OCI-LY1 (cell line): ENCODE results near the gene MTUS2.

ENCODE experiments used
- H2AFZ ChIP-seq: fragments of 200-600 bp; sonication (generic), shearing (Covaris generic); 2 replicates; pipeline ENCODE4 v1.6.0; 2014; ENCODE audit warnings: antibody characterized with exemption, mild to moderate bottlenecking, low read length
- H3F3A ChIP-seq: fragments of 200-600 bp; sonication (generic), shearing (Covaris generic); 2 replicates; pipeline ENCODE4 v1.6.0; 2014; ENCODE audit warnings: mild to moderate bottlenecking, antibody characterized with exemption, low read length, moderate library complexity; ENCODE audit not compliant: insufficient read depth
- H3K27ac ChIP-seq: fragments of 200-600 bp; sonication (generic); 2 replicates; pipeline ENCODE4 v1.5.1; 2014; ENCODE audit warnings: low read length, mixed run types, mild to moderate bottlenecking, low read depth; ENCODE audit not compliant: poor library complexity, severe bottlenecking
- H3K27me3 ChIP-seq: fragments of 200-600 bp; sonication (generic); 2 replicates; pipeline ENCODE4 v1.6.0; 2014; ENCODE audit warnings: antibody characterized with exemption, mild to moderate bottlenecking, low read length, moderate library complexity; ENCODE audit not compliant: insufficient read depth
- H3K36me3 ChIP-seq: fragments of 200-600 bp; sonication (generic); 2 replicates; pipeline ENCODE4 v1.6.1; 2014; ENCODE audit warnings: mild to moderate bottlenecking, antibody characterized with exemption, low read length, moderate library complexity, mixed read lengths; ENCODE audit not compliant: insufficient read depth
- H3K4me1 ChIP-seq: fragments of 200-600 bp; sonication (generic); 2 replicates; pipeline ENCODE4 v1.5.1; 2014; ENCODE audit warnings: mild to moderate bottlenecking, low read length, moderate library complexity; ENCODE audit not compliant: insufficient read depth, severe bottlenecking
- H3K4me2 ChIP-seq: fragments of 200-600 bp; sonication (generic), shearing (Covaris generic); 2 replicates; pipeline ENCODE4 v1.6.1; 2014; ENCODE audit warnings: low read length
- H3K4me3 ChIP-seq: fragments of 200-600 bp; sonication (generic); 2 replicates; pipeline ENCODE4 v1.5.1; 2014; ENCODE audit warnings: low read length, low read depth, mild to moderate bottlenecking, mixed read lengths; ENCODE audit not compliant: poor library complexity, severe bottlenecking
- H3K79me2 ChIP-seq: fragments of 200-600 bp; shearing (Covaris generic); 2 replicates; pipeline ENCODE4 v1.6.1; 2016; ENCODE audit warnings: mixed run types, low read length, mixed read lengths; ENCODE audit not compliant: insufficient read depth
- H3K9ac ChIP-seq: fragments of 200-600 bp; sonication (generic), shearing (Covaris generic); 2 replicates; pipeline ENCODE4 v1.6.1; 2014; ENCODE audit warnings: mild to moderate bottlenecking, low read length, mixed read lengths
- H3K9me2 ChIP-seq: fragments of 200-600 bp; sonication (generic), shearing (Covaris generic); 2 replicates; pipeline ENCODE4 v1.6.1; 2014; ENCODE audit warnings: low read depth, mild to moderate bottlenecking, low read length, mixed read lengths
- H3K9me3 ChIP-seq: fragments of 200-600 bp; shearing (Covaris generic); 2 replicates; pipeline ENCODE4 v1.6.1; 2014; ENCODE audit warnings: low read length, mixed read lengths
- H4K20me1 ChIP-seq: fragments of 200-600 bp; sonication (generic), shearing (Covaris generic); 2 replicates; pipeline ENCODE4 v1.6.0; 2016; ENCODE audit warnings: mild to moderate bottlenecking, low read length; ENCODE audit not compliant: insufficient read depth
- CTCF ChIP-seq: fragments of 200-600 bp; sonication (generic), shearing (Covaris generic); IDR thresholded peaks from 2 replicates; pipeline ENCODE4 v1.5.1; 2017; ENCODE audit warnings: mild to moderate bottlenecking, antibody characterized with exemption, low read length, moderate library complexity, mixed read lengths
- EZH2 ChIP-seq: fragments of 200-600 bp; sonication (generic), shearing (Covaris generic); IDR thresholded peaks from 2 replicates; pipeline ENCODE4 v1.8.0; 2017; ENCODE audit warnings: borderline replicate concordance, mixed run types, mild to moderate bottlenecking, antibody characterized with exemption, low read length, moderate library complexity, mixed read lengths

The MTUS2 gene

GRCh38 chr13:29324601-29325000 is 504.5 kb downstream of the MTUS2 start:
- H3K27ac ChIP-seq = no peak overlapping the region
- no peaks in the 10 kb centered on the region for H4K20me1 ChIP-seq
- no peaks in the 10 kb centered on the region for H3K27me3 ChIP-seq
- TF ChIP-seq EZH2 (no peak), CTCF (no peak)
- H3K36me3 ChIP-seq = no peaks in the 10 kb centered on the region
- H3K4me1 ChIP-seq = no peaks in the 10 kb centered on the region
- no peak overlapping the region for H3K9ac ChIP-seq
- H3F3A ChIP-seq = no peaks in the 10 kb centered on the region
- H3K79me2 ChIP-seq = no peaks in the 10 kb centered on the region
- no peak overlapping the region for H2AFZ ChIP-seq
- no peaks in the 10 kb centered on the region for H3K9me2 ChIP-seq
- H3K4me3 ChIP-seq = no peak overlapping the region
- H3K4me2 ChIP-seq = no peak overlapping the region
- no peaks in the 10 kb centered on the region for H3K9me3 ChIP-seq

- Histone ChIP-seq H3K4me3 (no peak overlapping the region), H3K4me2 (no peak overlapping the region), H2AFZ (no peak overlapping the region), H3K9me3 (no peaks in the 10 kb centered on the region), H3K36me3 (no peaks in the 10 kb centered on the region), H3K79me2 (no peaks in the 10 kb centered on the region), H3F3A (no peaks in the 10 kb centered on the region), H3K9ac (no peak overlapping the region), H3K9me2 (no peaks in the 10 kb centered on the region), H3K27me3 (no peaks in the 10 kb centered on the region), H3K4me1 (no peaks in the 10 kb centered on the region), H4K20me1 (no peaks in the 10 kb centered on the region), H3K27ac (no peak overlapping the region)
- TF ChIP-seq EZH2 (no peak), CTCF (no peak)
These were observed 508.4 kb downstream of the MTUS2 start for GRCh38 chr13:29328501-29328900.

GRCh38 chr13:29336356-29336755 is 516.2 kb downstream of the MTUS2 start:
- no peaks in the 10 kb centered on the region for H3F3A ChIP-seq
- no peaks in the 10 kb centered on the region for H3K9me3 ChIP-seq
- TF ChIP-seq CTCF (no peak), EZH2 (no peak)
- no peak overlapping the region for H3K4me3 ChIP-seq
- no peaks in the 10 kb centered on the region for H3K27me3 ChIP-seq
- no peaks in the 10 kb centered on the region for H3K9me2 ChIP-seq
- H3K4me2 ChIP-seq = no peak overlapping the region
- H4K20me1 ChIP-seq = no peaks in the 10 kb centered on the region
- no peaks in the 10 kb centered on the region for H3K79me2 ChIP-seq
- H3K9ac ChIP-seq = no peak overlapping the region
- H3K36me3 ChIP-seq = no peaks in the 10 kb centered on the region
- H2AFZ ChIP-seq = no peak overlapping the region
- no peak overlapping the region for H3K27ac ChIP-seq
- no peaks in the 10 kb centered on the region for H3K4me1 ChIP-seq
